Mucosa of rectum (tissue), 2 donors: ENCODE measurements around the gene CACNA1A.
"Not testable (repeated sequence)": the region's sequence is repeated elsewhere in the genome, so short reads cannot be mapped to it uniquely, and the experiment has no call there.

Source experiments
- H3K27ac ChIP-seq, 2 donors: one replicate each; pipeline ENCODE4 v1.7.0; 2013; ENCODE audit warnings: inconsistent platforms in 2 of 2, low read depth in 2 of 2, low read length in 2 of 2
- H3K27me3 ChIP-seq, 2 donors: one replicate each; pipeline ENCODE4 v1.7.0; 2013; ENCODE audit warnings: low read length in 2 of 2; ENCODE audit not compliant: control insufficient read depth in 2 of 2, insufficient read depth in 2 of 2
- H3K36me3 ChIP-seq, 2 donors: one replicate each; pipeline ENCODE4 v1.7.0; 2013; ENCODE audit warnings: low read length in 2 of 2; ENCODE audit not compliant: control insufficient read depth in 2 of 2, insufficient read depth in 2 of 2
- H3K4me1 ChIP-seq, 2 donors: one replicate each; pipeline ENCODE4 v1.7.0; 2013; ENCODE audit warnings: low read length in 2 of 2, mild to moderate bottlenecking in 1 of 2; ENCODE audit not compliant: control insufficient read depth in 2 of 2, insufficient read depth in 2 of 2
- H3K4me3 ChIP-seq, 2 donors: one replicate each; pipeline ENCODE4 v1.7.0; 2013; ENCODE audit warnings: low read length in 2 of 2
- H3K9ac ChIP-seq, 2 donors: one replicate each; pipeline ENCODE4 v1.7.0; 2013; ENCODE audit warnings: low read length in 2 of 2, low read depth in 1 of 2, mild to moderate bottlenecking in 1 of 2
- H3K9me3 ChIP-seq, 2 donors: one replicate each; pipeline ENCODE4 v1.7.0; 2013; ENCODE audit warnings: low read length in 2 of 2; ENCODE audit not compliant: control insufficient read depth in 2 of 2
- donor health status: healthy.
- donor health status: Normal muscosa, but diverticular disease.

The CACNA1A gene

DNA sequence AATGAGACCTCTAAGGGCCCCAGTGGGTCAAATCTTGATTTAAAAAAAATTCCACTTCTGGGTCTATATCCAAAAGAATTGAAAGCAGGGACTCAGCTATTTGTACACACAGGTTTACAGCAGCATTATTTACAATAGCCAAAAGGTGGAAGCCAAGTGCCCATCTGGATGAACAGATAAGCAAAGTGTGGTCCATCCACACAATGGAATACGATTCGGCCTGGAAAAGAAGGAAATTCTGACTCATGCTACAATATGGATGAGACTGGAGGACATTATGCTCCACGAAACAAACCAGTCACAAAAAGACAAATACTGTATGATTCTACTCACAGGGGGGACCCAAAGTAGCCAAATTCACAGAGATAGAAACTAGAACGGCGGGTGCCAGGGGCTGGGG, 76.7 kb downstream of the CACNA1A start:
- Histone ChIP-seq H3K27me3 (no peaks in the 10 kb centered on the region), H3K4me1 (no peaks in the 10 kb centered on the region), H3K36me3 (no peaks in the 10 kb centered on the region), H3K27ac (no peak overlapping the region), H3K4me3 (no peak overlapping the region), H3K9ac (no peak overlapping the region), H3K9me3 (no peaks in the 10 kb centered on the region)

DNA sequence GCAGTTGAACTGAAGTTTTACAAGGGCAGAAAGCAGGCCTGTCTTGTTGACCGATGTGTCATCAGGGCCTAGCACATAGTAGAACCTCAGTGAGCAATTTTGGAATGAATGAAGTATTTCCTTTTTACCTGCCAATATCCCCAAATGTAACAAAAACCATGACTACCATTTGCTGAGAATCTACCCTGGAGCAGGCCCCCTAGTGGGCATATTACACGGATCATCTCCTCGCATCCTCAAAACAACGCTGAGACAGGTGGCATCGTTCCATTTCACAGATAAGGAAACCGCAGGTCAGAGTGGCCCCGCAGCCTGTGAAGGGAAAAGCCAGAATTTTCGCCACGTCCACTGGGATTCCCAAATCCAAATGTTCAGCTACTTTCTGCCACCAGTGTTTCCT, 77.9 kb downstream of the CACNA1A start:
- no peaks in the 10 kb centered on the region for H3K9me3 ChIP-seq
- no peak overlapping the region for H3K27ac ChIP-seq
- no peaks in the 10 kb centered on the region for H3K4me1 ChIP-seq
- no peaks in the 10 kb centered on the region for H3K36me3 ChIP-seq
- no peaks in the 10 kb centered on the region for H3K27me3 ChIP-seq
- no peak overlapping the region for H3K4me3 ChIP-seq
- H3K9ac ChIP-seq: no peak overlapping the region

DNA sequence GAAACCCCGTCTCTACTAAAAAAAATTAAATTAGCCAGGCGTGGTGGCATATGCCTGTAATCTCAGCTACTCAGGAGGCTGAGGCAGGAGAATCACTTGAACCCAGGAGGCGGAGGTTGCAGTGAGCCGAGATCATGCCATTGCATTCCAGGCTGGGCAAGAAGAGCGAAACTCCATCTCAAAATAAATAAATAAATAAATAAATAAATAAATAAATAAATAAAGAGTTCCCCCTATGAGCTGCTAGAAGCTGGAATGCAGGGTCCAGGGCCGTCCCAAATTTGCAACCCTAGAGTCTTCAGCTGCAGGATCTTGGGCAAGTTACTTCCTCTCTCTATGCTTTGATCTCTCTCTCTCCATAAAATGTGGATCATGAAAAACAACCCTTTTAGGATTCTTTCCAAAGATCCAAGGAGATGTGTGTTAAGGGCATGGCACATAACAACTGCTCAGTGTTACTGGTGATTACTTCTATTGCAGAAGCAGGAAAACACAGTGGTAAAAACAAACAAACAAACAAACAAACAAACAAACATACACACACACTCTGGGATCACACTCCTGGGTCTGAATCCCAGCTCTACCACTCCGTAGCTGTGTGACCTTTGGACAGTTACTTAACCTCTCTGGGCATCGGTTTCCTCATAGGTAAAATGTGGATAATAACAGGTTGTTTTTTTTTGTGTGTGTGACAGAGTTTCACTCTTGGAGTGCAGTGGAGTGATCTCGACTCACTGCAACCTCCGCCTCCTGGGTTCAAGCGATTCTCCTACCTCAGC, 78.8 kb downstream of the CACNA1A start:
- no peak overlapping the region for H3K9ac ChIP-seq
- no peaks in the 10 kb centered on the region for H3K9me3 ChIP-seq
- H3K4me1 ChIP-seq: no peaks in the 10 kb centered on the region
- H3K36me3 ChIP-seq: no peaks in the 10 kb centered on the region
- no peak overlapping the region for H3K4me3 ChIP-seq
- no peak overlapping the region for H3K27ac ChIP-seq
- H3K27me3 ChIP-seq: no peaks in the 10 kb centered on the region

DNA sequence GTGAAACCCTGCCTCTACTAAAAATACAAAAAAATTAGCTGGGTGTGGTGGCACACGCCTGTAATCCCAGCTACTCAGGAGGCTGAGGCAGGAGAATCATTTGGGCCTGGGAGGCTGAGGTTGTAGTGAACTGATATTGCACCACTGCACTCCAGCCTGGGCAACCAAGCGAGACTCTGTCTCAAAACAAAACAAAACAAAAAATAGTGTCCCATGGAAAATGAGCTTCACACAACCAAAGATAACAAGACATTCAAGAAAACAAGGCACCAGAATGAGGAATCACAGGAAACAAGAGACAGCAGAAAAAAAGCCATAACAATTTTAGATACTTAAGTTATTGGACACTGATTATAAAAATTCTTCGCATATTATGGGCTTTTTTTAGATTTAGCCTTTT, 80.4 kb downstream of the CACNA1A start:
- H3K4me1 ChIP-seq, H3K36me3 ChIP-seq, H3K9ac ChIP-seq, H3K9me3 ChIP-seq, H3K27me3 ChIP-seq, H3K4me3 ChIP-seq, H3K27ac ChIP-seq: not testable (repeated sequence)

DNA sequence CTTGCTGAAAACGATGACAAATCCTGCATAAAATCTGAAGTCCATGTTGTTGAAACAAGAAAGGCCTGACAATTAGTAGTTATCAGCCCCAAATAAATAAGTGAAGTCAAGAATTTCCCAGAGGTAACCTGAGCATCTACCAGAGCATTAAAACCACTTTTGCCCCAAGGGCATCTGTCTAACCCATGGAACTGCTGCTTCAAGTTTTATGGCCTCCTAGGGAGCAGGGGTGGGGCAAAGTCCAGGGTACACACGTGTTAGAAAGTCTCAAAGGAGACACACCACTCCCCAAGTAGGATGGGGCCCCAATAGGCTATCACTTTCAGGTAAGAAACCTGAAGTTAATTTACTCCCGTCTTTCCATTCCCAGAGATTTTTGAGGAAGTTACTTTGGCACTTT, 81.1 kb downstream of the CACNA1A start:
- Histone ChIP-seq H3K9me3 (no peaks in the 10 kb centered on the region), H3K36me3 (no peaks in the 10 kb centered on the region), H3K27me3 (no peaks in the 10 kb centered on the region), H3K4me3 (no peak overlapping the region), H3K27ac (no peak overlapping the region), H3K9ac (no peak overlapping the region), H3K4me1 (no peaks in the 10 kb centered on the region)

DNA sequence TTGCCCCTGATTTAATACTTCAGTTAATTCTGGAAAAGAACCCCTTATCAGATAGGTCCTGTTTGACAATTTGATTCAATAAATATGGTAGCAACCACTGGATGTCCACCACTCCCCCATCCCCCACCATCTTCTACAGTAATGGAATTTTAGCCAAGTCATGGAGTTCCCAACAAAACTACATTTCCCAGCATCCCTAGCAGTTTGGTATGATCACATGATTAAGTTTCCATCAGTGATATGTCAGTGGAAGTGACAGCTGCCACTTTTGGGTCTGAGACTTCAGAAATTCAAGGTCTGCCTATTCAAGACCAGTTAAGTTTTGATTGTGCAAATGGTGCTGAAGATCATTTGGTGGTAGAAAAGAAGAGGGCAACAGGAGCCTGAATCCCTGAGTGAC, 85.5 kb downstream of the CACNA1A start:
- Histone ChIP-seq H3K9ac (no peak overlapping the region), H3K27ac (no peak overlapping the region), H3K36me3 (no peaks in the 10 kb centered on the region), H3K4me3 (no peak overlapping the region), H3K9me3 (no peaks in the 10 kb centered on the region), H3K4me1 (no peaks in the 10 kb centered on the region), H3K27me3 (no peaks in the 10 kb centered on the region)

DNA sequence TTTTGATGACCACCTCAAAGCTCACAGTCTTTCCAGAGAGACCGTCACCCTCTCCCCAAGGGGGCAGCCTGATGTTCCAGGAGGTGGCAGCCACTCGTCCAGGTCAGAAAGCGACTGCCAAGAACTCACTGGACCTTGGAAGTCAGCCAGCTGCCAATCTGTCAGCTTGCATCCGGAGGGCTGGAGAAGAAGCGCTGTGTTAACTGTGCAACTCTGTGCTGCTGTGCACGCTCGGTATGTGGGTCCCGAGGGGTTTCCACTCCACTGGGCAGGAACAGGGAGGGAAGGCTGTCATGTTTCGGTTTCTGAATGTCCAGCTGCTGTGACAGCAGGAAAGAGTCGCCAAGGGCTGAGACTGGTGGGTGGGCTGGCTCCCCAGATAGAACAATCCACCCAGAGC, 89.2 kb downstream of the CACNA1A start:
- H3K36me3 ChIP-seq: no peaks in the 10 kb centered on the region
- no peak overlapping the region for H3K4me3 ChIP-seq
- H3K27ac ChIP-seq: no peak overlapping the region
- H3K27me3 ChIP-seq: no peaks in the 10 kb centered on the region
- H3K9ac ChIP-seq: no peak overlapping the region
- no peaks in the 10 kb centered on the region for H3K9me3 ChIP-seq
- no peaks in the 10 kb centered on the region for H3K4me1 ChIP-seq

DNA sequence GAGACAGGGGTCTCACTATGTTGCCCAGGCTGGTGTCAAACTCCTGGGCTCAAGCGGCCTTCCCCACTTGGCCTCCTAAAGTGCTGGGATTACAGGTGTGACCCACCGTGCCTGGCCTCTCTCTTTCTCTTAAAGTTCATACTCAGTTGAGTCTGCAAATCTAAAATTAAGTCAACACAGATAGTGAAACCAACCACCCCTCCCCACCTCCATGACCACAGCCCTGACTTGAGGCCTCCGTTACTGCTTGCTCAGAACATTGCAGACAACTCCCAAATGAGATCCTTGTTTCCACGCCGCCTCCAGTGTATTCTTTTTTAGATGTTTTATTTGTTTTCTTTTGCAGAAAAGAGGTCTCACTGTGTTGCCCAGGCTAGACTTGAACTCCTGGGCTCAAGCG, 94.4 kb downstream of the CACNA1A start:
- Histone ChIP-seq H3K4me1 (no peaks in the 10 kb centered on the region), H3K4me3 (no peak overlapping the region), H3K27ac (no peak overlapping the region), H3K9me3 (no peaks in the 10 kb centered on the region), H3K27me3 (no peaks in the 10 kb centered on the region), H3K9ac (no peak overlapping the region), H3K36me3 (no peaks in the 10 kb centered on the region)

DNA sequence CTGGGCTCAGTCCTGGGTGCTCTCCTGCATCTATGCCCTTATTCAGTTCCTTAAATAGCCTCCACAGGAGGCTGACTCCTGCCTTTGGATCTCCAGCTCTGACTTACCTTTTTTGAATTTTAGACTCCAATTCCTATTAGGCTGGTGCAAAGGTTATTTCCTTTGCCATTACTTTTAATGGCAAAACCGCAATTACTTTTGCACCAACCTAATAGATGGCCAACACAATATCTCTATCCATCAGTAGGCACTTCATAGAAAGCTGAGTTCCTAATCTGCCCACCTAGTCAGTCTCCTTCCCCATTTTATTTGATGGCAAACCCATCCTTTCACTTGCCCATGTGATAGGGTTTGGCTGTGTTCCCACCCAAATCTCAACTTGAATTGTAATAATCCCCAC, 95.3 kb downstream of the CACNA1A start:
- Histone ChIP-seq H3K9ac (no peak overlapping the region), H3K4me1 (no peaks in the 10 kb centered on the region), H3K36me3 (no peaks in the 10 kb centered on the region), H3K9me3 (no peaks in the 10 kb centered on the region), H3K4me3 (no peak overlapping the region), H3K27me3 (no peaks in the 10 kb centered on the region), H3K27ac (no peak overlapping the region)

DNA sequence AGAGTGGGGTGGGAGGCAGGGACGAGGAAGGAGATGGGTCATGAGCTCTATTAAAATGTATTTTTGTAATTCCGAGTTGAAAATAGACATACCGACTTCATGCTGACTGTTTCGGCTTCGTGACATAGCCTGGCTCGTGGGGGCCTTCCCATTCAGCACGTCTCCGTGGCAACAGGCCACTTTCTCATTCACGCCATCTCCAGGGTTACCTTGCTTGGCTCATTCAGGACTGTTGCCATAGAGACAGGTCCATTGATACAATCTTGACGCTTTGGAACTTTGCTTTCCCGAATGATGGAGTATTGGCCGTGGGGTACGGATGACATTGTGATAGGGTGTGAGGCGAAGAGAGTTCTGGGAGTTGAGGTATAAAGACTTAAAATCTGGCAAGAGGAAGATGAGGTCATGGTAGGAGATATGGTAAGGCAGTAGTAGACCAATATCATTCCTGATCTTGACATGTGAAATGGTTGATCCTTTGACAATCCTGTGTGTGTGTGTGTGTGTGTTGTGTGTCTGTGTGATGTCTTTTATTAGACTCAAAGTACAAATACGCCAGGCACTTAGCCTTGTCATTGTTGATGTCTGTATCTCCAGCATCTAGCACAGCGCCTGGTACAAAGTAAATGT, 97.3 kb downstream of the CACNA1A start:
- Histone ChIP-seq H3K9ac (no peak overlapping the region), H3K9me3 (no peaks in the 10 kb centered on the region), H3K4me1 (no peaks in the 10 kb centered on the region), H3K27ac (no peak overlapping the region), H3K36me3 (no peaks in the 10 kb centered on the region), H3K27me3 (no peaks in the 10 kb centered on the region), H3K4me3 (no peak overlapping the region)
